Measurements from ENCODE around the gene CLNK. TPM values are rescaled to one million over a fixed set of nuclear protein-coding genes. Genes with fewer than 3 reads are reported as not detected.

CLNK gene
- total and polyA plus RNA-seq, 2 donors = 0.15 to 1.2 TPM

- Histone ChIP-seq H3K27ac (ENCODE audit: low read depth) (no peak overlapping the region), H3K36me3 (ENCODE audit: insufficient read depth) (no peaks in the 10 kb centered on the region), H3K4me1 (ENCODE audit: insufficient read depth) (no peaks in the 10 kb centered on the region), H3K4me3 (ENCODE audit: low read depth, low read length) (no peak overlapping the region)
- WGBS = 52% methylated on average over 13 of the region's 13 CpGs
- no peak for DNase-seq (ENCODE audit: extremely low spot score)
Measured at GRCh38 chr4:10552591-10553280, 131.8 kb downstream of the CLNK start.

- Histone ChIP-seq H3K4me1 (ENCODE audit: insufficient read depth) (no peaks in the 10 kb centered on the region), H3K4me3 (ENCODE audit: low read depth, low read length) (no peak overlapping the region), H3K36me3 (ENCODE audit: insufficient read depth) (no peaks in the 10 kb centered on the region), H3K27ac (ENCODE audit: low read depth) (no peak overlapping the region)
- no peak for DNase-seq (ENCODE audit: extremely low spot score)
- 80% methylated on average over 5 of the region's 5 CpGs for WGBS
Measured at GRCh38 chr4:10535912-10536311, 148.7 kb downstream of the CLNK start.

- no peak for DNase-seq (ENCODE audit: extremely low spot score)
- Histone ChIP-seq H3K36me3 (ENCODE audit: insufficient read depth) (no peaks in the 10 kb centered on the region), H3K27ac (ENCODE audit: low read depth) (no peak overlapping the region), H3K4me3 (ENCODE audit: low read depth, low read length) (no peak overlapping the region), H3K4me1 (ENCODE audit: insufficient read depth) (no peaks in the 10 kb centered on the region)
- 54% methylated on average over 6 of the region's 6 CpGs for WGBS
Measured at GRCh38 chr4:10534820-10535219, 149.7 kb downstream of the CLNK start.

- 39% methylated on average over 2 of the region's 2 CpGs for WGBS
- no peaks in the 10 kb centered on the region for H3K4me1 ChIP-seq (ENCODE audit: insufficient read depth)
- no peak overlapping the region for H3K27ac ChIP-seq (ENCODE audit: low read depth)
- no peak for DNase-seq (ENCODE audit: extremely low spot score)
- no peaks in the 10 kb centered on the region for H3K36me3 ChIP-seq (ENCODE audit: insufficient read depth)
- no peak overlapping the region for H3K4me3 ChIP-seq (ENCODE audit: low read depth, low read length)
Measured at GRCh38 chr4:10532155-10532554, 152.4 kb downstream of the CLNK start.

- H3K27ac ChIP-seq (ENCODE audit: low read depth) = no peak overlapping the region
- no peaks in the 10 kb centered on the region for H3K4me1 ChIP-seq (ENCODE audit: insufficient read depth)
- WGBS = 71% methylated on average over 11 of the region's 11 CpGs
- H3K4me3 ChIP-seq (ENCODE audit: low read depth, low read length) = no peak overlapping the region
- DNase-seq (ENCODE audit: extremely low spot score) = peak; percentile 50
- no peaks in the 10 kb centered on the region for H3K36me3 ChIP-seq (ENCODE audit: insufficient read depth)
Measured at GRCh38 chr4:10530137-10530786, 154.3 kb downstream of the CLNK start.

- 66% methylated on average over 2 of the region's 2 CpGs for WGBS
- no peak overlapping the region for H3K27ac ChIP-seq (ENCODE audit: low read depth)
- H3K4me1 ChIP-seq (ENCODE audit: insufficient read depth) = no peaks in the 10 kb centered on the region
- no peak overlapping the region for H3K4me3 ChIP-seq (ENCODE audit: low read depth, low read length)
- no peaks in the 10 kb centered on the region for H3K36me3 ChIP-seq (ENCODE audit: insufficient read depth)
- no peak for DNase-seq (ENCODE audit: extremely low spot score)
Measured at GRCh38 chr4:10529291-10530136, 155.1 kb downstream of the CLNK start.

GRCh38 chr4:10527438-10527837 is 157.1 kb downstream of the CLNK start:
- H3K27ac ChIP-seq (ENCODE audit: low read depth) = no peak overlapping the region
- 82% methylated on average over 3 of the region's 3 CpGs for WGBS
- DNase-seq (ENCODE audit: extremely low spot score) = no peak

GRCh38 chr4:10526429-10527222 is 157.9 kb downstream of the CLNK start:
- H3K27ac ChIP-seq (ENCODE audit: low read depth) = no peak overlapping the region
- H3K36me3 ChIP-seq (ENCODE audit: insufficient read depth) = no peaks in the 10 kb centered on the region
- no peaks in the 10 kb centered on the region for H3K4me1 ChIP-seq (ENCODE audit: insufficient read depth)
- DNase-seq (ENCODE audit: extremely low spot score) = no peak
- WGBS = 77% methylated on average over 12 of the region's 12 CpGs
- H3K4me3 ChIP-seq (ENCODE audit: low read depth, low read length) = no peak overlapping the region

More at GRCh38 chr4:10527438-10527837, 157.1 kb downstream of the CLNK start:
- H3K36me3 ChIP-seq (ENCODE audit: insufficient read depth) = no peaks in the 10 kb centered on the region
- no peaks in the 10 kb centered on the region for H3K4me1 ChIP-seq (ENCODE audit: insufficient read depth)
- no peak overlapping the region for H3K4me3 ChIP-seq (ENCODE audit: low read depth, low read length)

- no peaks in the 10 kb centered on the region for H3K36me3 ChIP-seq (ENCODE audit: insufficient read depth)
- no peak overlapping the region for H3K27ac ChIP-seq (ENCODE audit: low read depth)
- WGBS = 81% methylated on average over 5 of the region's 5 CpGs
- H3K4me1 ChIP-seq (ENCODE audit: insufficient read depth) = no peaks in the 10 kb centered on the region
- DNase-seq (ENCODE audit: extremely low spot score) = no peak
- H3K4me3 ChIP-seq (ENCODE audit: low read depth, low read length) = no peak overlapping the region
Measured at GRCh38 chr4:10524196-10524833, 160.3 kb downstream of the CLNK start.

GRCh38 chr4:10521424-10521823 is 163.1 kb downstream of the CLNK start:
- Histone ChIP-seq H3K4me1 (ENCODE audit: insufficient read depth) (no peaks in the 10 kb centered on the region), H3K27ac (ENCODE audit: low read depth) (no peak overlapping the region), H3K4me3 (ENCODE audit: low read depth, low read length) (no peak overlapping the region), H3K36me3 (ENCODE audit: insufficient read depth) (no peaks in the 10 kb centered on the region)
- WGBS = 83% methylated on average over 3 of the region's 3 CpGs
- no peak for DNase-seq (ENCODE audit: extremely low spot score)

GRCh38 chr4:10509733-10510132 is 174.8 kb downstream of the CLNK start:
- no peak overlapping the region for H3K27ac ChIP-seq (ENCODE audit: low read depth)
- H3K36me3 ChIP-seq (ENCODE audit: insufficient read depth) = no peaks in the 10 kb centered on the region
- H3K4me1 ChIP-seq (ENCODE audit: insufficient read depth) = no peaks in the 10 kb centered on the region
- no peak for DNase-seq (ENCODE audit: extremely low spot score)
- 77% methylated on average over 3 of the region's 3 CpGs for WGBS
- H3K4me3 ChIP-seq (ENCODE audit: low read depth, low read length) = no peak overlapping the region

- Histone ChIP-seq H3K4me1 (ENCODE audit: insufficient read depth) (no peaks in the 10 kb centered on the region), H3K27ac (ENCODE audit: low read depth) (no peak overlapping the region), H3K4me3 (ENCODE audit: low read depth, low read length) (no peak overlapping the region), H3K36me3 (ENCODE audit: insufficient read depth) (no peaks in the 10 kb centered on the region)
- DNase-seq (ENCODE audit: extremely low spot score) = no peak
- WGBS = 88% methylated on average over 4 of the region's 4 CpGs
Measured at GRCh38 chr4:10506077-10506476, 178.5 kb downstream of the CLNK start.

All from urinary bladder (tissue), 4 donors.